ENCODE results near the gene CORIN. TPM values are rescaled to one million over a fixed set of nuclear protein-coding genes. Genes with fewer than 3 reads are reported as not detected.
"Not testable (repeated sequence)": the region's sequence is repeated elsewhere in the genome, so short reads cannot be mapped to it uniquely, and the experiment has no call there.

CORIN gene
- total and polyA plus RNA-seq, 4 donors = 0.15 to 9.1 (median 1.0) TPM

DNA sequence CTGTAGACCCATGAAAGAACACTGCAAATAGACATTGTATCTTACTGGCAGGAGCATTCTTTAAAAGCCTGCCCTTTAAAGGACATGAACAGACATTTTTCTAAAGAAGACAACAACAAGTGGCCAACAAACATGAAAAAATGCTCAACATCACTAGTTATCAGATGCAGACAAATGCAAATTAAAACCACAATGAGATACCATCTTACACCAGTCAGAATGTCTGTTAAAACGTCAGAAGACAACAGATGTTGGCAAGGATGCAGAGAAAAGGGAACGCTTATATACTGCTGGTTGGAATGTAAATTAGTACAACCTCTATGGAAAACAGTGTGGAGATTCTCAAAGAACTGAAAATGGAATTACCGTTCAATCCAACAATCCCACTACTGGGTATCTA, 275.6 kb downstream of the CORIN start:
- TF ChIP-seq, protein P1, sequence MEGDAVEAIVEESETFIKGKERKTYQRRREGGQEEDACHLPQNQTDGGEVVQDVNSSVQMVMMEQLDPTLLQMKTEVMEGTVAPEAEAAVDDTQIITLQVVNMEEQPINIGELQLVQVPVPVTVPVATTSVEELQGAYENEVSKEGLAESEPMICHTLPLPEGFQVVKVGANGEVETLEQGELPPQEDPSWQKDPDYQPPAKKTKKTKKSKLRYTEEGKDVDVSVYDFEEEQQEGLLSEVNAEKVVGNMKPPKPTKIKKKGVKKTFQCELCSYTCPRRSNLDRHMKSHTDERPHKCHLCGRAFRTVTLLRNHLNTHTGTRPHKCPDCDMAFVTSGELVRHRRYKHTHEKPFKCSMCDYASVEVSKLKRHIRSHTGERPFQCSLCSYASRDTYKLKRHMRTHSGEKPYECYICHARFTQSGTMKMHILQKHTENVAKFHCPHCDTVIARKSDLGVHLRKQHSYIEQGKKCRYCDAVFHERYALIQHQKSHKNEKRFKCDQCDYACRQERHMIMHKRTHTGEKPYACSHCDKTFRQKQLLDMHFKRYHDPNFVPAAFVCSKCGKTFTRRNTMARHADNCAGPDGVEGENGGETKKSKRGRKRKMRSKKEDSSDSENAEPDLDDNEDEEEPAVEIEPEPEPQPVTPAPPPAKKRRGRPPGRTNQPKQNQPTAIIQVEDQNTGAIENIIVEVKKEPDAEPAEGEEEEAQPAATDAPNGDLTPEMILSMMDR (IDR thresholded peaks at IDR 0.05; ENCODE audit: control extremely low read depth, extremely low read depth) = no peak
- H3K4me3 ChIP-seq = no peak overlapping the region
- no peak overlapping the region for H3K9ac ChIP-seq (ENCODE audit: insufficient read depth in 1 of 2, low read length in 2 of 2)
- H3K27ac ChIP-seq (ENCODE audit: low read depth in 1 of 2, low read length in 1 of 2) = no peak overlapping the region
- H3K36me3 ChIP-seq (ENCODE audit: control insufficient read depth in 4 of 4, insufficient read depth in 4 of 4, low read length in 4 of 4) = peaks cover 13 to 33% (median 15%) of the 10 kb centered on the region in 4 donors
- 57 to 71% methylated on average over 3 of the region's 3 CpGs for WGBS, 2 donors
- H3K27me3 ChIP-seq (ENCODE audit: control insufficient read depth in 3 of 3, insufficient read depth in 3 of 3, low read length in 2 of 3) = no peaks in the 10 kb centered on the region
- no peaks in the 10 kb centered on the region for H3K4me1 ChIP-seq (ENCODE audit: control insufficient read depth in 5 of 5, insufficient read depth in 5 of 5, low read length in 5 of 5)
- no peak for DNase-seq
- no peaks in the 10 kb centered on the region for H3K9me3 ChIP-seq (ENCODE audit: control insufficient read depth in 4 of 4, insufficient read depth in 3 of 4, low read length in 3 of 4)
- no peak for ATAC-seq (ENCODE audit: insufficient read depth, low FRiP score)

DNA sequence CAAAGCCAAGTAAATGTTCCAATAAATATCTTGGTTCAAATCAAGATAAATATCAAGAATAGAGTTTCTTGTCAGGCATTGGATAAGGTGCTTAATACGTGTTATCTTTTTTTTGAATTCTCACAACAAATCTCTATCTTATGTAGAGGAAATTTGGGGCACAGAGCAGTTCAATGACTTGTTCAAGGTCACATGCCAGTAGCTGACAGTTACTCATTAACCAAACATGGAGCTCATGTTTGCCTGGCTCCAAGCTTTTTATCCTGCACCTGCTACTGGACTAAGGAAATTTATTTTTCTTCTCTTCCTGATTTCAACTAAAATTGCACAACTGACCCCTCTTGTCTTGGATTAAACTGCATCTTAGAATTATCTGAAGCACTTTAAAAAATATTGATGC, 276.5 kb downstream of the CORIN start:
- Histone ChIP-seq H3K36me3 (ENCODE audit: control insufficient read depth in 4 of 4, insufficient read depth in 4 of 4, low read length in 4 of 4) (peaks cover 10 to 29% (median 14%) of the 10 kb centered on the region in 4 donors), H3K9ac (ENCODE audit: insufficient read depth in 1 of 2, low read length in 2 of 2) (no peak overlapping the region), H3K4me3 (no peak overlapping the region), H3K27ac (ENCODE audit: low read depth in 1 of 2, low read length in 1 of 2) (no peak overlapping the region), H3K4me1 (ENCODE audit: control insufficient read depth in 5 of 5, insufficient read depth in 5 of 5, low read length in 5 of 5) (no peaks in the 10 kb centered on the region), H3K27me3 (ENCODE audit: control insufficient read depth in 3 of 3, insufficient read depth in 3 of 3, low read length in 2 of 3) (no peaks in the 10 kb centered on the region), H3K9me3 (ENCODE audit: control insufficient read depth in 4 of 4, insufficient read depth in 3 of 4, low read length in 3 of 4) (no peaks in the 10 kb centered on the region)
- no peak for DNase-seq
- WGBS, 2 donors = 39 to 44% methylated on average over 1 of the region's 1 CpG
- no peak for ATAC-seq (ENCODE audit: insufficient read depth, low FRiP score)
- TF ChIP-seq, protein P1 (IDR thresholded peaks at IDR 0.05; ENCODE audit: control extremely low read depth, extremely low read depth) = no peak

DNA sequence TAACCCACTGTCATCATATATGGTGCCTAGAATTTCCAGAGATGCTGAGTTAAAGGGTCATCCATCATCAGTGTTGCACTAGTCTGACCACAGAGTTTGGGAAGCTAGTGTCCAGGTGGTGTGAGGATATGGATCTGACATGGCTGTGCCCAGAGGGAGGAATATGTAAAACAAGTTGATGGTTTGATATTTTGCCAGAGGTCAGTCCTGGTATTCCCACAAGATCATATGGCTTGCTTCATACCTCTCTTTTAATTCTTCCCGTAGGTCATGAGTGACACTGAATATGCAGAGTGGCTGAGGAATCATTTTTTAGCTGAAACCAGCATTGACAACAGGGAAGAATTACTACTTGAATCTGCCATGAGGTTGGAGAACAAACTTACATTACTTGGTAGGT, 277.2 kb downstream of the CORIN start:
- TF ChIP-seq, protein P1 (IDR thresholded peaks at IDR 0.05; ENCODE audit: control extremely low read depth, extremely low read depth) = no peak
- ATAC-seq (ENCODE audit: insufficient read depth, low FRiP score) (no peak), DNase-seq (no peak)
- no peaks in the 10 kb centered on the region for H3K27me3 ChIP-seq (ENCODE audit: control insufficient read depth in 3 of 3, insufficient read depth in 3 of 3, low read length in 2 of 3)
- H3K9ac ChIP-seq (ENCODE audit: insufficient read depth in 1 of 2, low read length in 2 of 2) = no peak overlapping the region
- no peak overlapping the region for H3K4me3 ChIP-seq
- WGBS, 2 donors = 95 to 100% methylated on average over 1 of the region's 1 CpG
- no peaks in the 10 kb centered on the region for H3K9me3 ChIP-seq (ENCODE audit: control insufficient read depth in 4 of 4, insufficient read depth in 3 of 4, low read length in 3 of 4)
- H3K36me3 ChIP-seq (ENCODE audit: control insufficient read depth in 4 of 4, insufficient read depth in 4 of 4, low read length in 4 of 4) = peaks cover 10 to 29% (median 14%) of the 10 kb centered on the region in 4 donors
- H3K4me1 ChIP-seq (ENCODE audit: control insufficient read depth in 5 of 5, insufficient read depth in 5 of 5, low read length in 5 of 5) = no peaks in the 10 kb centered on the region
- no peak overlapping the region for H3K27ac ChIP-seq (ENCODE audit: low read depth in 1 of 2, low read length in 1 of 2)

DNA sequence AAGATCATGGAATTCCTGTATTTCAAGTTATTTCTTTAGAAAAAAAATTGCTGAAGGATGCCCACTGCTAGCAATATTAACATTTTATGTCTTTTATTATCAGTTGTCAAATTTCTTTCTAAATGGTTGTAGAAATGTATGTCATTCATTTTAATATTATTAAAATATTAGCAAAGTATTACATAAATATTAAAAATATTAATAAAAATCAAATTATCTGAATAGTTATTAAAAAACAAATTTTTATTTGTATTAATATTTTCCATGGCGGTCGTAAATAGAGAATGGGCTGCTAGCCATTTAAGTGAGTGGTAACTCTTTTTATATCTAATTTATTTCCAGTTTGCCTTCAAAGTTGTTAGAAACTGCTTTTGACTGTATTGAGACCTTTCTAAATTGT, 280.6 kb downstream of the CORIN start:
- no peak for ATAC-seq (ENCODE audit: insufficient read depth, low FRiP score)
- 96 to 99% methylated on average over 2 of the region's 2 CpGs for WGBS, 2 donors
- no peak for DNase-seq
- H3K27me3 ChIP-seq (ENCODE audit: control insufficient read depth in 3 of 3, insufficient read depth in 3 of 3, low read length in 2 of 3) = no peaks in the 10 kb centered on the region
- TF ChIP-seq, protein P1 (IDR thresholded peaks at IDR 0.05; ENCODE audit: control extremely low read depth, extremely low read depth) = no peak
- no peak overlapping the region for H3K4me3 ChIP-seq
- peaks cover 10 to 30% (median 14%) of the 10 kb centered on the region in 4 donors for H3K36me3 ChIP-seq (ENCODE audit: control insufficient read depth in 4 of 4, insufficient read depth in 4 of 4, low read length in 4 of 4)
- no peaks in the 10 kb centered on the region for H3K4me1 ChIP-seq (ENCODE audit: control insufficient read depth in 5 of 5, insufficient read depth in 5 of 5, low read length in 5 of 5)
- H3K9me3 ChIP-seq (ENCODE audit: control insufficient read depth in 4 of 4, insufficient read depth in 3 of 4, low read length in 3 of 4) = no peaks in the 10 kb centered on the region
- no peak overlapping the region for H3K9ac ChIP-seq (ENCODE audit: insufficient read depth in 1 of 2, low read length in 2 of 2)
- H3K27ac ChIP-seq (ENCODE audit: low read depth in 1 of 2, low read length in 1 of 2) = no peak overlapping the region

DNA sequence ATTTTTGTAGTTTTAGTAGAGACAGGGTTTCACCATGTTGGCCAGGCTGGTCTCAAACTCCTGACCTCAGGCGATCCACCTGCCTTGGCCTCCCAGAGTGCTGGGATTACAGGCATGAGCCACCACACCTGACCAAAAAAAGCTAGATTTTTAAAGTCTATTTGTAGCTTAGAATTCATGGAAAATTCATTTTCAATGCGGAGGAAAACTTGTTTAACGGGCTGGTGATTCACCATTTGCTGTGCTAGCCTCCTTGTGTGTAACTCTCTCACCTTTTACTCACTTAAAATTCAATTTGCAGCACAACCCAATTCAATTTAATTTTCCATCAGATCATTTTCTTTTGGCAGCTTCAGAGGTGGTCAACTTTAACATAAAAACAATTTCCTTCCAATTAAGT, 281.9 kb downstream of the CORIN start:
- not testable (repeated sequence) for H3K27me3 ChIP-seq (ENCODE audit: control insufficient read depth in 3 of 3, insufficient read depth in 3 of 3, low read length in 2 of 3); H3K9me3 ChIP-seq (ENCODE audit: control insufficient read depth in 4 of 4, insufficient read depth in 3 of 4, low read length in 3 of 4); ATAC-seq (ENCODE audit: insufficient read depth, low FRiP score); H3K4me3 ChIP-seq; H3K4me1 ChIP-seq (ENCODE audit: control insufficient read depth in 5 of 5, insufficient read depth in 5 of 5, low read length in 5 of 5); H3K27ac ChIP-seq (ENCODE audit: low read depth in 1 of 2, low read length in 1 of 2); H3K9ac ChIP-seq (ENCODE audit: insufficient read depth in 1 of 2, low read length in 2 of 2); DNase-seq
- WGBS, 2 donors = 81 to 82% methylated on average over 3 of the region's 3 CpGs
- peaks cover 7 to 20% (median 12%) of the 10 kb centered on the region in 4 donors for H3K36me3 ChIP-seq (ENCODE audit: control insufficient read depth in 4 of 4, insufficient read depth in 4 of 4, low read length in 4 of 4)

All from lung (tissue), 12 donors.